HUES6 (cell line): ENCODE results near the gene COBL.

Source experiments
- H3K27ac ChIP-seq: 2 replicates; pipeline ENCODE4 v1.7.0; 2013; ENCODE audit warnings: low read depth, mild to moderate bottlenecking, low read length, inconsistent platforms
- H3K27me3 ChIP-seq: 2 replicates; pipeline ENCODE4 v1.6.1; 2013; ENCODE audit warnings: low read length; ENCODE audit not compliant: control insufficient read depth, insufficient read depth
- H3K36me3 ChIP-seq: 2 replicates; pipeline ENCODE4 v1.6.1; 2013; ENCODE audit warnings: low read length; ENCODE audit not compliant: control insufficient read depth, insufficient read depth
- H3K4me1 ChIP-seq: 2 replicates; pipeline ENCODE4 v1.6.1; 2013; ENCODE audit warnings: low read length; ENCODE audit not compliant: control insufficient read depth, insufficient read depth
- H3K4me3 ChIP-seq: 2 replicates; pipeline ENCODE4 v1.5.1; 2013; ENCODE audit warnings: low read depth, low read length
- H3K9ac ChIP-seq: one replicate; pipeline ENCODE4 v1.6.1; 2013; ENCODE audit warnings: mild to moderate bottlenecking, low read length
- H3K9me3 ChIP-seq: 2 replicates; pipeline ENCODE4 v1.6.1; 2013; ENCODE audit warnings: low read depth, low read length; ENCODE audit not compliant: control insufficient read depth, insufficient read depth

COBL gene

DNA sequence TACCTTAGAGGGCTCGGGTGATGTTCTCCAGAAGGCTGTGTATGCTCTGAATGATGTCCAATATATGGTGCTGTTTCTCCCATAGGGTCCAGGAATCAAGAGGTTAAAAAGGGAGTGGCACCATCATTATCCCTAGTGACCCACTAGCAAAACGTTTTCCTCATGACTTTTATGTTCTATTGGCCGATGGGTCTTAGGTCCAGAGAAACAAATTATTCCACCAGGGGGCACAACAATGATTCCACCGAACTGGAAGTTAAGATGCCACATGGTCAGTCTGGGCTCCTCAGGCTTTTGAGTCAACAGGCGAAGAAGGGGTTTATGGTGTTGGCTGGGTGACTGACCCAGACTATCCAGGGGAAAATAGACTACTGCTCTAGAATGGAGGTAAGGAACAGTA, 256.1 kb downstream of the COBL start:
- Histone ChIP-seq H3K9me3 (no peaks in the 10 kb centered on the region), H3K4me3 (no peak overlapping the region), H3K27me3 (no peaks in the 10 kb centered on the region), H3K27ac (no peak overlapping the region), H3K36me3 (peaks cover 4% of the 10 kb centered on the region; the same call in 1 of the 2 replicates), H3K9ac (no peak overlapping the region), H3K4me1 (no peaks in the 10 kb centered on the region; the same call in 1 of the 2 replicates)

DNA sequence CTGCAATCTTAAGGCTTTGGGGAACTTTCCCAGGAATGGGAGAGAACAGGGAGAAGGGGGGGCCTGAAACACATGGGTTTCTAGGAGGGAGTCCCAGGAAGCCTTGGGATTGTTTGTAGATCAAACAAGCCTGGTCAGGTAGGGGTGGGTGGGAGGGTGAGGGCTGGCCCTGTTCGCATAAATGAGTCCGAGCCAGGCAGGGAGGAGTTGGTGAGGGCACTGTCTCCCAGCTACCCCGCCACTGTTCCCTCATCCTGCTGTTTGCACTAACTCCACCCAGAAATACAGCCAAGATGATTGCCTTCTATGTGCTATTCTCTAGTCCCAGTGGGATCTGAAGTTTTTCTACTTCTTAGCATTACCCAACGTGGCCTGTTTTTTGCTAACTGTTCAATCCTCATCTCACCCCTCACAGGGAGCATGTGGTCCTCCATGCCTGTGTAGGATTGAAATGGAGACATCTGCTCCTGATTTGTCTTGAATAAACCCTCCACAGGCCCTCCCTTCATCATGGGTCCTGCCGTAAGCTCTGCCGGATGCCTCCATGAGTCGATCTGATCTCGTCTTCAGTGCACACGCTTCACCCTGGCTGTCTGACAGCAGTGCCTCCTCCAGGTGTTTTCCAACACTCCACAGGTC, 257.0 kb downstream of the COBL start:
- Histone ChIP-seq H3K27ac (no peak overlapping the region), H3K27me3 (no peaks in the 10 kb centered on the region), H3K36me3 (peaks cover 4% of the 10 kb centered on the region; the same call in 1 of the 2 replicates), H3K9me3 (no peaks in the 10 kb centered on the region), H3K4me1 (no peaks in the 10 kb centered on the region; the same call in 1 of the 2 replicates), H3K9ac (no peak overlapping the region), H3K4me3 (no peak overlapping the region)

DNA sequence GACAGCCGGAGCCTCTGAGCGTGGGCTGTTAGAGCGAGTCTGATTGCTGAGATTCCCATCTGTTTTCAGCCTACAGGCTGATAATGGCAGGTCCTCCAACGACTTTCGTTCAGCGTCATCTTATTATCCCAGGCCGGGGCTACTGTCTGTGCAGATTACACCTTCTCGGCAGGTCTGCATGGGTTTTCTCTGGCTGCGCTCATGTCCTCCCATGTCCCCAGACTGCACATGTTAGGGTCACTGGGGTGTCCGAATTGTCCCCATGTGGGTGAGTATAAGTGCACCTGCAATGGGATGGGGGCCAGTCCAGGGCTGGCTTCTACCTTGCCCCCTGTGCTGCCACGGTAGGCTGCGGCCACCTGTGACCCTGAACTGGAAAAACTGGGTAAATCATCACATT, 257.8 kb downstream of the COBL start:
- Histone ChIP-seq H3K36me3 (peaks cover 4% of the 10 kb centered on the region; the same call in 1 of the 2 replicates), H3K27ac (no peak overlapping the region), H3K9ac (no peak overlapping the region), H3K4me3 (no peak overlapping the region), H3K4me1 (no peaks in the 10 kb centered on the region; the same call in 1 of the 2 replicates), H3K27me3 (no peaks in the 10 kb centered on the region), H3K9me3 (no peaks in the 10 kb centered on the region)

DNA sequence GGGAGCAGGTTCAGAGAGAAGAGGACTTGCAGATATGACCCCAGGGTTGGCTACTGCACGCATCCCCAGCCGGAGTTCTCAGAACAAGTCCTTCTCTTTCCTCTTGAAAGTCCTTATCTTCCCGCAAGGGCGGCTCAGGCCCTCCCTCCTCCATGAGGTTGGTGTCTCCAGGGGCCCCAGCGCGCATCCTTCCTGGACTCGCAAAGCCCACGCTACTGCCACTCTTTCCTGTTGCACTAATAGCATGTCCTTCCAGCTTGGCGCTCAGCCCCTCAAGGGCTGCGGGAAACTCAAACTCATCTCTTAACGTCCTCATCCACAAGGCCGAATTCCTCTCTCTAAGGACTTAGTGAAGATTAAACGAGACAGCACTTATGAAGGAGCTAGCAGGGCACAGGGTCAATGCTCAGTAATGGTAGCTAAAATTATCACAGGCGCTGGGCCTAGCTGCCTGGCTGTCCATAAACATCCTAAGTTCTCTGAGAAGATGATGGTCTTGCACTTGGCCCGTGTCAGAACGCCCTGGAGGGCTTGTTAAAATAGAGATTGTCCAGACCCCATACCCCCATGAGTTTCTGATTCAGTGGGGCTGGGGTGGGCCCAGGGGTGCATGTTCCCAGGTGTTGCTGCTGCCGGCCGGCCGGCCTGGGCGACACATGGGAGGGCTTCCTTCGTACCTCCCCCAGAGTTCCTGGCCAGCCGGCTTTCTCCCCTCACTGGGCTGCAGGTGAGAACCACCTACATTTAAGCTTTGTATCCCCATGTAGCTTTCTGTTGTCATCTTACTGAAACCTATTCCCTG, 261.4 kb downstream of the COBL start:
- Histone ChIP-seq H3K27me3 (no peaks in the 10 kb centered on the region), H3K9ac (no peak overlapping the region)

DNA sequence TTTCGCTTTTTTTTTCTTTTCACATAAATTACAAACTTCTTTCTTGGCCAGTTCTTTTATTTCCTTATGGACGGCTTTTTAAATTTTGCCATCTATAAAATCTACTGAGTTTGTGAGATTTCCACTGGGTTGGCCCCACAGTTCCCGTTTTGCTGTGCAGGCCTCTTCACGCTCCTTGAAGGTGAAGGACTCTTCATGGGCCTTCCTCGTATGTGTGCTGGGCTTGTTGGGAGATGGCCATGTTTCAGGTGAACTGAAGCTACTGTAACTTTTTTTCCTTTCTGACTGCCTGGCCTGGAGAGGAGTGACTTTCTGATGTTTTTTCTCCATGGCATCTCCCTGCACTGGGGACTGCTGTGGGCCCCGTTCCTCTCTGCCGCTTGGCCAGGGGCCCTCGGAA, 262.4 kb downstream of the COBL start:
- H3K9ac ChIP-seq = no peak overlapping the region
- no peak overlapping the region for H3K27ac ChIP-seq
- no peak overlapping the region for H3K4me3 ChIP-seq
- H3K36me3 ChIP-seq = no peaks in the 10 kb centered on the region
- no peaks in the 10 kb centered on the region for H3K9me3 ChIP-seq
- H3K27me3 ChIP-seq = no peaks in the 10 kb centered on the region
- H3K4me1 ChIP-seq = no peaks in the 10 kb centered on the region

More for the DNA sequence above, 261.4 kb downstream of the COBL start:
- no peak overlapping the region for H3K4me3 ChIP-seq
- no peaks in the 10 kb centered on the region for H3K36me3 ChIP-seq
- H3K4me1 ChIP-seq = no peaks in the 10 kb centered on the region
- no peaks in the 10 kb centered on the region for H3K9me3 ChIP-seq
- no peak overlapping the region for H3K27ac ChIP-seq

DNA sequence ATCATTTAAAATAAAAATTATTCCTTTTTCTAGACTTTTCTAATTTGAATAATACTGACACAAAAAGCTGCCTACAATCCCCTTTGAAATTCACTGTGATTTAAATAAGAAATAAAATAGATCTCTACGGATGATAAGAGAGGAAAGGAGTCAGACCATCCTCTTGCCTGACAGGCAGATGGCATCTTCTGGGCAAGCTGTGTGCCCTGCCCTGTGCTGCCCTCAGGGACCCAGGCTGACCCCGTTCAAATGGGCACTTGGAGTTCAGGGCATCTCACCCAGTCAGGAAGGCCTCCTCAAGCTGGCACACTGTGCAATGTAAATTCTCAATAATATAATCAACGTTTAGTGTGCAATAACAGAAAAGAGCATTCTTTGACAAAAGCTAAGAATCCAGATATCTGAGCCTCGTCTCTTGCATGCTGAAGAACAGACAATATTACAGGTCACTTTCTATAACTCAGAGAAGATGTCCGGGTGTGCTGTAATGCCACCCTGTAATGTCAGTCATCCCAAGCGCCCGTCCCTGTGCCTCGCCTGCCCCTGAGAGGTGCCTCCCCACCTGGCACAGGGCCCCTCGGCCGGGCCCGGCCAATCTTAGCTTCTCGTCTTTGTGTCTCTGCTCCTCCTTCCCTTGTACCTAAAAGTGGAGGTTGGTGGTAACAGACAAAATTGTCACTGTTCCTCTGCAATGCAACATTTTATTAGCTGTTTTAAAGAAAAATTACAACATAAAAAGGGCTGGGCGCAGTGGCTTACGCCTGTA, 263.3 kb downstream of the COBL start:
- Histone ChIP-seq H3K4me1 (no peaks in the 10 kb centered on the region), H3K36me3 (no peaks in the 10 kb centered on the region), H3K9me3 (no peaks in the 10 kb centered on the region), H3K4me3 (no peak overlapping the region), H3K9ac (no peak overlapping the region), H3K27ac (no peak overlapping the region), H3K27me3 (no peaks in the 10 kb centered on the region)

DNA sequence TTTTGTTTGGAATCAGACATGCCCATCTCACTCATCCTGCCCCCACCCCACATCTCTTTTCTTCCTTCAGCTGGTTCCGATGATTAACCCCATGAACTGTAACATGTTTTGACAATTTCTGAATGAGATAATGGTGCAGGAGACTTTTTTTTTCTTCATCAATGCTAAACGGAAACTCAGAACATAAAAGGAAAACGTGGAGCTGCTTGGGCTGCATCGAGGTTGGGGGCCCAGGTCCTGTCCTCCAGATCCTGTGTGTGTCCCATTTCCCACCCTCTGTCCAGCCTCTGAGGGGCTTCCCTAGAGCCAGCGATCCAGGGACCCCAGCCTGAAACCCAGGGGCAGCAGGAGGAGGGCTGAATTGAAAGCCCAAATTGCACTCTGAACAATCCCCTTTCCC, 270.1 kb downstream of the COBL start:
- H3K4me1 ChIP-seq = no peaks in the 10 kb centered on the region
- no peaks in the 10 kb centered on the region for H3K27me3 ChIP-seq
- H3K36me3 ChIP-seq = peaks cover 8% of the 10 kb centered on the region; the same call in 1 of the 2 replicates
- H3K9me3 ChIP-seq = peaks cover 12% of the 10 kb centered on the region
- H3K27ac ChIP-seq = no peak overlapping the region
- H3K4me3 ChIP-seq = no peak overlapping the region
- H3K9ac ChIP-seq = no peak overlapping the region

DNA sequence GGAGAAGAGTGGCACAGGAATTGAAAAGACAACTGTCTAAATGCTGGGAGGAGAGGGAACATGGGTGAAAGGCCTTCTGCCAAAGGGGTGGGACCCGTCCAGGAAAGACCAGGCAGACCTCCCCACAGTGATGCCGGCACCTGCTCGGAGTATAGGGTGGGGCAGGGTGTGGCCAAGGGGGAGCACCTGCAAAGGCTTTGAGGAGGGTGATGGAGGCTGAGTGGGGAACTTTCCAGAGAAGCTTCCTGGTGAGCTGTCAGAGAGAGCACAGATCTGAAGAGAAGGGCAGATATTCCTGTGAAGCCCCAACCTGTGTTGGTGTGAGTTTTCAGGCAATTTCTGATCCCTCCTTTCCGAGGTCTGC, 270.5 kb downstream of the COBL start:
- H3K27me3 ChIP-seq = no peaks in the 10 kb centered on the region
- H3K36me3 ChIP-seq = peaks cover 8% of the 10 kb centered on the region; the same call in 1 of the 2 replicates
- H3K9me3 ChIP-seq = peaks cover 12% of the 10 kb centered on the region
- no peak overlapping the region for H3K27ac ChIP-seq
- no peak overlapping the region for H3K4me3 ChIP-seq
- no peak overlapping the region for H3K9ac ChIP-seq
- H3K4me1 ChIP-seq = no peaks in the 10 kb centered on the region

DNA sequence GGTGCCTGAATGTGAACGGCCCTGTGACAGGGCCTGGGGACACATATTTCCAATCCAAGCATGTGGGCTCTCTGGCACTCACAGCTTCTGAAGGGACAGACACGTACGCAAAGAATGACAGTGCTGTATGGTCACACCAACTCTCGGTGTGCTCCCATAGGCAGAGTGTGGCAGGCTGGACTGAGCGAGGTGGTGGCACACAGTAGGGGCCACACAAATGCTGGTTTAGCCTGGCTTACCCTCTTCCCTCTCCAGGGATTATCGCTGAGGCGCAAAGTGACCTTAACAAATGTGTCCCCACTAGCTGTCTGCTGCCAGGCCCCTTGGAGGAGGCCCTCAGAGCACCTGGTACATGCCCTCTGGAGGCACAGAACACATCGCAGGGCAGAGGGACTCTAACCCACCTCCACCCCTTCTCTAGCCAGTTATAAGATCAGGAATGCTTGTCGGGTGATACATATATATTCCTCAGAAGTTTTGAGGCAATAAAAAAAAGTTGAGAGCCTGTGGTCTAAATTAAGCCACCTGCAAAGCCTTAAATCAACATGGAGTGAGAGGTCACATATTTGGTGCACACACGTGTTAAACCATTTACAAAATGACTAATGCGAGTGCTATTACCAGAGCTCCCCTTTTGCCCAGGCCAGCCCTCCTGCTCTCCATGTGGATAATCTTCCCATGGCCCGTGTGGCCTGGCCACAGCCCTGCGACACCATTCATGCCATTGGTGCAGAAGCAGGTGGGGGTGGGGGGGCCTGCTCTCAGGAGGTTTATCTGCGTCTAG, 271.1 kb downstream of the COBL start:
- Histone ChIP-seq H3K9me3 (peaks cover 12% of the 10 kb centered on the region), H3K9ac (no peak overlapping the region), H3K27me3 (no peaks in the 10 kb centered on the region), H3K4me3 (no peak overlapping the region), H3K36me3 (peaks cover 8% of the 10 kb centered on the region; the same call in 1 of the 2 replicates), H3K4me1 (no peaks in the 10 kb centered on the region), H3K27ac (no peak overlapping the region)

DNA sequence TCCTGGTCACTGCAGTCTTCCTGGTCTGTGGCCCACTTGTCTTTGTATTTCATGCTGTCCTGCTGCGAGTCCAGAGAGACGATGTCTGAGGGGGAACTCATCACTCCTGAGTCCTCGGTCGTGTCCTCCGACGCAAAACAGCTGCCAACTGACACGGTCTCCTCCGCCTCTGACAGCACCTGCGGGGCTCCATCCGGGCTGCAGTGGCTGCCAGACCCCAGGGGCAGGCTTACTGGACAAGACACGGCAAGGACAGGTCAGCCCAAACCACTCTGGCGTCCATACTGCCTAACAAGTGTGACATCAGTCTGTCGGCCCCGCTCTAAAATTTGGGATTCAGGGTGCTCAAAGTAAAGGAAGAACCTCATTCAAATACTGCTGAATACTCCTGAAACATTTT, 273.1 kb downstream of the COBL start:
- H3K9me3 ChIP-seq = peaks cover 12% of the 10 kb centered on the region
- H3K9ac ChIP-seq = no peak overlapping the region
- H3K27ac ChIP-seq = no peak overlapping the region
- no peaks in the 10 kb centered on the region for H3K27me3 ChIP-seq
- no peaks in the 10 kb centered on the region for H3K4me1 ChIP-seq
- H3K4me3 ChIP-seq = no peak overlapping the region
- H3K36me3 ChIP-seq = peaks cover 8% of the 10 kb centered on the region; the same call in 1 of the 2 replicates
